HCT116 (cell line): ENCODE data around the gene REN. TPM values are rescaled to one million over a fixed set of nuclear protein-coding genes. Genes with fewer than 3 reads are reported as not detected.

Experiments used
- ATAC-seq: fragments of 200-7000 bp; cut with Tn5 transposase; 2 replicates; pipeline ENCODE4 v1.9.1; 2020; ENCODE audit warnings: mild to moderate bottlenecking, moderate library complexity
- BruUV-seq: library from RNA; stranded (reverse); fragments of 400-500 nt; replicated peaks from 2 replicates; lab custom pipeline; 2021; lab: Mats Ljungman, UMichigan
- CTCF ChIA-PET: fragments of 300-600 bp; sonication (Branson Sonifier 250); formaldehyde crosslinking; loops from one replicate; lab custom pipeline; 2021; ENCODE audit warnings: antibody characterized with exemption; lab: Charles Lee
- POLR2A ChIA-PET: fragments of 300-600, 350-600 bp; sonication (Branson Sonifier 250); formaldehyde crosslinking; loops from one replicate; lab custom pipeline; 2021; ENCODE audit warnings: antibody characterized with exemption; lab: Charles Lee
- RAD21 ChIA-PET, 2 experiments: fragments of 300-600 bp; sonication (Branson Sonifier 250); formaldehyde crosslinking; loops; one replicate each; lab custom pipeline; 2023; ENCODE audit warnings: low total read pairs in 2 of 2; ENCODE audit not compliant: uncharacterized antibody in 2 of 2, unreplicated experiment in 2 of 2, low non-redundant PET in 1 of 2; lab: Charles Lee
- DNase-seq: peaks from one replicate; pipeline ENCODE4 v3.0.0-alpha.2; 2010; ENCODE audit warnings: low read depth, low spot score
- H2AFZ ChIP-seq: fragments of 200-600 bp; shearing (Covaris generic), sonication (generic); 2 replicates; pipeline ENCODE4 v1.6.1; 2017; ENCODE audit warnings: low read depth, mixed run types, mixed read lengths, antibody characterized with exemption, low read length; ENCODE audit not compliant: poor library complexity, severe bottlenecking
- H3K27ac ChIP-seq: 2 replicates; pipeline ENCODE4 v1.5.1; 2012; ENCODE audit warnings: low read depth, low read length
- H3K27me3 ChIP-seq: fragments of 200-600 bp; sonication (generic); 2 replicates; pipeline ENCODE4 v1.6.1; 2016; ENCODE audit warnings: mixed run types, low read length, mixed read lengths; ENCODE audit not compliant: insufficient read depth
- H3K36me3 ChIP-seq, 2 experiments: fragments of 200-500 bp in 1 of 2; fragments of 200-600 bp in 1 of 2; sonication (Bioruptor generic) in 1 of 2; sonication (generic) in 1 of 2; 2 replicates each; pipeline versions ENCODE4 v1.5.1 to v1.6.1; 2014 to 2016; ENCODE audit warnings: low read length in 2 of 2, inconsistent platforms in 1 of 2, mixed read lengths in 1 of 2, mixed run types in 1 of 2; ENCODE audit not compliant: insufficient read depth in 2 of 2, control insufficient read depth in 1 of 2
- H3K4me1 ChIP-seq, 2 experiments: fragments of 200-600 bp in 1 of 2; sonication (generic) in 1 of 2; 2 replicates each; pipeline versions ENCODE4 v1.5.1 to v1.6.1; 2012 to 2017; ENCODE audit warnings: low read length in 2 of 2, inconsistent platforms in 1 of 2, mild to moderate bottlenecking in 1 of 2, mixed read lengths in 1 of 2, mixed run types in 1 of 2, moderate library complexity in 1 of 2; ENCODE audit not compliant: insufficient read depth in 2 of 2, control insufficient read depth in 1 of 2
- H3K4me2 ChIP-seq: fragments of 200-600 bp; sonication (generic); 2 replicates; pipeline ENCODE4 v1.6.1; 2017; ENCODE audit warnings: mixed run types, low read length, mixed read lengths
- H3K4me3 ChIP-seq, 2 experiments: fragments of 200-600 bp in 1 of 2; sonication (generic) in 1 of 2; replicated peaks in 1 of 2; 2 replicates each; pipeline ENCODE4 v1.5.1; 2011 to 2016; ENCODE audit warnings: low read length in 2 of 2, control low read depth in 1 of 2, low read depth in 1 of 2, mild to moderate bottlenecking in 1 of 2, mixed read lengths in 1 of 2, mixed run types in 1 of 2
- H3K79me2 ChIP-seq: fragments of 200-600 bp; sonication (generic); 2 replicates; pipeline ENCODE4 v1.6.1; 2017; ENCODE audit warnings: mild to moderate bottlenecking, mixed run types, low read length, moderate library complexity, mixed read lengths; ENCODE audit not compliant: insufficient read depth
- H3K9ac ChIP-seq: fragments of 200-600 bp; sonication (generic); 2 replicates; pipeline ENCODE4 v1.6.1; 2016; ENCODE audit warnings: low read length, mixed read lengths
- H3K9me2 ChIP-seq: fragments of 200-600 bp; sonication (generic), shearing (Covaris generic); 2 replicates; pipeline ENCODE4 v1.6.1; 2017; ENCODE audit warnings: mixed run types, mild to moderate bottlenecking, moderate library complexity; ENCODE audit not compliant: insufficient read depth
- H3K9me3 ChIP-seq, 2 experiments: fragments of 200-500 bp in 1 of 2; fragments of 200-600 bp in 1 of 2; sonication (Bioruptor generic) in 1 of 2; sonication (generic) in 1 of 2; 2 replicates each; pipeline ENCODE4 v1.6.1; 2014 to 2017; ENCODE audit warnings: low read length in 2 of 2, mixed read lengths in 2 of 2, inconsistent platforms in 1 of 2, low read depth in 1 of 2, mild to moderate bottlenecking in 1 of 2, mixed run types in 1 of 2, moderate library complexity in 1 of 2; ENCODE audit not compliant: control insufficient read depth in 1 of 2, insufficient read depth in 1 of 2
- H4K20me1 ChIP-seq: fragments of 200-600 bp; sonication (generic), shearing (Covaris generic); 2 replicates; pipeline ENCODE4 v1.6.1; 2017; ENCODE audit warnings: mixed run types, mild to moderate bottlenecking, moderate library complexity; ENCODE audit not compliant: insufficient read depth
- CBX3 ChIP-seq: IDR thresholded peaks from 2 replicates; pipeline ENCODE4 v1.6.1; 2012; ENCODE audit warnings: low read depth
- CEBPB ChIP-seq: IDR thresholded peaks from 2 replicates; pipeline ENCODE4 v1.6.1; 2012; ENCODE audit warnings: low read depth
- ELF1 ChIP-seq: IDR thresholded peaks from 2 replicates; pipeline ENCODE4 v1.6.1; 2012; ENCODE audit warnings: low read depth, borderline replicate concordance
- EZH2 ChIP-seq: fragments of 200-600 bp; sonication (generic); IDR thresholded peaks from 2 replicates; pipeline ENCODE4 v1.6.1; 2017; ENCODE audit warnings: antibody characterized with exemption, mixed run types
- EZH2phosphoT487 ChIP-seq: fragments of 200-600 bp; IDR thresholded peaks from 2 replicates; pipeline ENCODE4 v1.6.1; 2018; ENCODE audit warnings: antibody characterized with exemption, borderline replicate concordance
- FOSL1 ChIP-seq: IDR thresholded peaks from 2 replicates; pipeline ENCODE4 v1.6.1; 2012; ENCODE audit warnings: low read depth
- JUND ChIP-seq: IDR thresholded peaks from 2 replicates; pipeline ENCODE4 v1.6.1; 2012
- POLR2A ChIP-seq: IDR thresholded peaks from 2 replicates; pipeline ENCODE4 v1.7.0; 2011; ENCODE audit warnings: borderline replicate concordance; ENCODE audit not compliant: insufficient read depth, insufficient read length; ENCODE audit errors: extremely low read depth
- POLR2AphosphoS5 ChIP-seq: IDR thresholded peaks from 2 replicates; pipeline ENCODE4 v1.6.1; 2011; ENCODE audit warnings: mild to moderate bottlenecking, low read depth, low read length, moderate library complexity
- RAD21 ChIP-seq: IDR thresholded peaks from 2 replicates; pipeline ENCODE4 v1.6.1; 2012; ENCODE audit warnings: low read depth, mild to moderate bottlenecking
- SIN3A ChIP-seq: IDR thresholded peaks from 2 replicates; pipeline ENCODE4 v1.6.1; 2012; ENCODE audit warnings: low read depth
- SP1 ChIP-seq: IDR thresholded peaks from 2 replicates; pipeline ENCODE4 v1.6.1; 2012; ENCODE audit warnings: low read depth
- SRF ChIP-seq: IDR thresholded peaks from 2 replicates; pipeline ENCODE4 v1.6.1; 2012; ENCODE audit warnings: low read depth
- TCF7L2 ChIP-seq: IDR thresholded peaks from 2 replicates; pipeline ENCODE4 v1.7.0; 2011; ENCODE audit warnings: borderline replicate concordance, inconsistent platforms; ENCODE audit not compliant: insufficient read depth, insufficient read length; ENCODE audit errors: extremely low read depth
- YY1 ChIP-seq: IDR thresholded peaks from 2 replicates; pipeline ENCODE4 v1.6.1; 2011; ENCODE audit warnings: low read length, low read depth, moderate library complexity, mild to moderate bottlenecking; ENCODE audit not compliant: insufficient replicate concordance; ENCODE audit errors: extremely low read depth
- ZFX ChIP-seq: fragments of 450-650 bp; IDR thresholded peaks from 2 replicates; pipeline ENCODE4 v1.6.1; 2017
- ZNF274 ChIP-seq: fragments of 200-500 bp; sonication (Bioruptor generic); IDR thresholded peaks from 2 replicates; pipeline ENCODE4 v1.6.1; 2014; ENCODE audit warnings: mild to moderate bottlenecking, low read depth, low read length, inconsistent platforms
- intact Hi-C: fragments of 100-400 bp; cut with micrococcal nuclease; formaldehyde crosslinking; loops from 2 replicates; pipeline ENCODE4 v1.10.0; 2022
- total RNA-seq: library from RNA; stranded (reverse); gene quantifications from one replicate; pipeline ENCODE4 v1.2.1, GENCODE V29; 2021; ENCODE audit not compliant: unreplicated experiment
- TF ChIP-seq, protein P1 (sequence below): IDR thresholded peaks from 2 replicates; pipeline ENCODE4 v1.6.1; 2012
- TF ChIP-seq, protein P2 (sequence below): IDR thresholded peaks from 2 replicates; pipeline ENCODE4 v1.6.1; 2012
- TF ChIP-seq, protein P3 (sequence below), 3 experiments: fragments of 200-600 bp in 1 of 3; sonication (generic) in 1 of 3; IDR thresholded peaks in 2 of 3; conservative IDR thresholded peaks in 1 of 3; 2 replicates each; pipeline ENCODE4 v1.5.1; 2012 to 2017; ENCODE audit warnings: low read depth in 2 of 3, low read length in 2 of 3, antibody characterized with exemption in 1 of 3, borderline replicate concordance in 1 of 3, control low read depth in 1 of 3, mild to moderate bottlenecking in 1 of 3, mixed read lengths in 1 of 3, mixed run types in 1 of 3, moderate library complexity in 1 of 3; ENCODE audit not compliant: insufficient read depth in 1 of 3
- TF ChIP-seq, protein P4 (sequence below): IDR thresholded peaks from 2 replicates; pipeline ENCODE4 v1.6.1; 2011; ENCODE audit warnings: mild to moderate bottlenecking, low read length, moderate library complexity; ENCODE audit not compliant: insufficient replicate concordance; ENCODE audit errors: extremely low read depth

Gene REN
- total RNA-seq, 1 experiment from 2014 or later: 0.47 TPM

DNA sequence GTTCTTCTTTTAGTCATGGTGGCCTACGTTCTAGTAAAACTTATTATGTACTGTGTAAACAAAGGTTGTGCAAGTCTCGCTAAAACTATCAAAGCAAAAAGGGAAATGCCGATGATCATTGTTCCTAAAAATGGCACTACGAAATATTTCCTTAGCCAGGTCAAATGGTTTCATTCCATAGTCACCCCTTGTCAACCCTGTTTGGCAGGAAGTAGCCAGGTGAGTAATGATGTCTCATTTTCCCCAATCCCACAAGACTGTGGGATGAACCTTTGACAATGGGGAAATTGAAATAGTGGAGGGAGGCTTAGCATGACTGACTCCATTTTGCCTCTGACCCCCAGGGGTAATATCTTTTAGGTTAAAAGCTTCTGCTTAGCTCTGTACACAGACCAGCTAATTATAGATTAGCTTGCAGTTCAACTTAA, 5.6 kb upstream of the REN start:
- H3K27ac ChIP-seq: peak overlapping the region; percentile 1; the same call in 1 of the 2 replicates
- peaks cover 4 to 13% of the 10 kb centered on the region in 2 experiments; a peak in 1 of 4 replicates for H3K9me3 ChIP-seq
- H3K79me2 ChIP-seq: no peaks in the 10 kb centered on the region
- no peaks in the 10 kb centered on the region for H3K36me3 ChIP-seq
- H3K9ac ChIP-seq: no peak overlapping the region
- no peaks in the 10 kb centered on the region for H4K20me1 ChIP-seq
- DNase-seq: peak; percentile 81
- no peaks in the 10 kb centered on the region for H3K9me2 ChIP-seq
- POLR2A ChIA-PET: interaction anchor here (0.6 kb wide), 1 partner anchor 40 kb away, joined by 3 read pairs; no protein-coding TSS in a partner anchor
- intact Hi-C loops: no loop called here
- RAD21 ChIA-PET: no interaction called here
- peak; percentile 80 for ATAC-seq
- peak overlapping the region; percentile 53 for H3K4me2 ChIP-seq
- peak overlapping the region in 1 of 2 experiments; percentile 8; a peak in 1 of 4 replicates for H3K4me3 ChIP-seq
- H3K4me1 ChIP-seq: peaks cover 10 to 59% of the 10 kb centered on the region in 2 experiments; a peak in 3 of 4 replicates
- no TSS peak for BruUV-seq
- H3K27me3 ChIP-seq: no peaks in the 10 kb centered on the region
- CTCF ChIA-PET: interaction anchor here (1.3 to 3.2 kb wide), 2 partner anchors 10 to 20 kb away, joined by 4 to 15 read pairs; no protein-coding TSS in a partner anchor
- H2AFZ ChIP-seq: peak overlapping the region; percentile 24
- TF ChIP-seq JUND (peak; percentile 97), POLR2A (no peak), CEBPB (peak; percentile 99), TCF7L2 (peak; percentile 56), ELF1 (no peak; the same call in 1 of the 2 replicates), SIN3A (peak; percentile 95), EZH2phosphoT487 (no peak), SRF (peak; percentile 90), ZNF274 (no peak), RAD21 (peak; percentile 39), YY1 (peak; percentile 88), SP1 (peak; percentile 99), POLR2AphosphoS5 (peak; percentile 72), CBX3 (peak; percentile 97), EZH2 (no peak), FOSL1 (peak; percentile 98), ZFX (no peak)
- TF ChIP-seq, protein P1, sequence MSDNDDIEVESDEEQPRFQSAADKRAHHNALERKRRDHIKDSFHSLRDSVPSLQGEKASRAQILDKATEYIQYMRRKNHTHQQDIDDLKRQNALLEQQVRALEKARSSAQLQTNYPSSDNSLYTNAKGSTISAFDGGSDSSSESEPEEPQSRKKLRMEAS: peak; percentile 83
- TF ChIP-seq, protein P2, sequence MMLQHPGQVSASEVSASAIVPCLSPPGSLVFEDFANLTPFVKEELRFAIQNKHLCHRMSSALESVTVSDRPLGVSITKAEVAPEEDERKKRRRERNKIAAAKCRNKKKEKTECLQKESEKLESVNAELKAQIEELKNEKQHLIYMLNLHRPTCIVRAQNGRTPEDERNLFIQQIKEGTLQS: no peak
- TF ChIP-seq, protein P3, sequence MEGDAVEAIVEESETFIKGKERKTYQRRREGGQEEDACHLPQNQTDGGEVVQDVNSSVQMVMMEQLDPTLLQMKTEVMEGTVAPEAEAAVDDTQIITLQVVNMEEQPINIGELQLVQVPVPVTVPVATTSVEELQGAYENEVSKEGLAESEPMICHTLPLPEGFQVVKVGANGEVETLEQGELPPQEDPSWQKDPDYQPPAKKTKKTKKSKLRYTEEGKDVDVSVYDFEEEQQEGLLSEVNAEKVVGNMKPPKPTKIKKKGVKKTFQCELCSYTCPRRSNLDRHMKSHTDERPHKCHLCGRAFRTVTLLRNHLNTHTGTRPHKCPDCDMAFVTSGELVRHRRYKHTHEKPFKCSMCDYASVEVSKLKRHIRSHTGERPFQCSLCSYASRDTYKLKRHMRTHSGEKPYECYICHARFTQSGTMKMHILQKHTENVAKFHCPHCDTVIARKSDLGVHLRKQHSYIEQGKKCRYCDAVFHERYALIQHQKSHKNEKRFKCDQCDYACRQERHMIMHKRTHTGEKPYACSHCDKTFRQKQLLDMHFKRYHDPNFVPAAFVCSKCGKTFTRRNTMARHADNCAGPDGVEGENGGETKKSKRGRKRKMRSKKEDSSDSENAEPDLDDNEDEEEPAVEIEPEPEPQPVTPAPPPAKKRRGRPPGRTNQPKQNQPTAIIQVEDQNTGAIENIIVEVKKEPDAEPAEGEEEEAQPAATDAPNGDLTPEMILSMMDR (IDR thresholded peaks at IDR 0.05 in 2 of 3, conservative IDR thresholded peaks at IDR 0.05 in 1 of 3; ENCODE audit: borderline replicate concordance in 1 of 3, insufficient read depth in 1 of 3, low read depth in 2 of 3, low read length in 2 of 3): no peak
- TF ChIP-seq, protein P4, sequence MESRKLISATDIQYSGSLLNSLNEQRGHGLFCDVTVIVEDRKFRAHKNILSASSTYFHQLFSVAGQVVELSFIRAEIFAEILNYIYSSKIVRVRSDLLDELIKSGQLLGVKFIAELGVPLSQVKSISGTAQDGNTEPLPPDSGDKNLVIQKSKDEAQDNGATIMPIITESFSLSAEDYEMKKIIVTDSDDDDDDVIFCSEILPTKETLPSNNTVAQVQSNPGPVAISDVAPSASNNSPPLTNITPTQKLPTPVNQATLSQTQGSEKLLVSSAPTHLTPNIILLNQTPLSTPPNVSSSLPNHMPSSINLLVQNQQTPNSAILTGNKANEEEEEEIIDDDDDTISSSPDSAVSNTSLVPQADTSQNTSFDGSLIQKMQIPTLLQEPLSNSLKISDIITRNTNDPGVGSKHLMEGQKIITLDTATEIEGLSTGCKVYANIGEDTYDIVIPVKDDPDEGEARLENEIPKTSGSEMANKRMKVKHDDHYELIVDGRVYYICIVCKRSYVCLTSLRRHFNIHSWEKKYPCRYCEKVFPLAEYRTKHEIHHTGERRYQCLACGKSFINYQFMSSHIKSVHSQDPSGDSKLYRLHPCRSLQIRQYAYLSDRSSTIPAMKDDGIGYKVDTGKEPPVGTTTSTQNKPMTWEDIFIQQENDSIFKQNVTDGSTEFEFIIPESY: peak; percentile 68
